GM19238 (cell line): Measurements from ENCODE around the gene ARHGEF37.
"Not testable (repeated sequence)": the region's sequence is repeated elsewhere in the genome, so short reads cannot be mapped to it uniquely, and the experiment has no call there.

ENCODE experiments used
- DNase-seq: peaks from one replicate; pipeline ENCODE4 v3.0.0; 2011; ENCODE audit warnings: low spot score; ENCODE audit not compliant: insufficient read length

Gene ARHGEF37

DNA sequence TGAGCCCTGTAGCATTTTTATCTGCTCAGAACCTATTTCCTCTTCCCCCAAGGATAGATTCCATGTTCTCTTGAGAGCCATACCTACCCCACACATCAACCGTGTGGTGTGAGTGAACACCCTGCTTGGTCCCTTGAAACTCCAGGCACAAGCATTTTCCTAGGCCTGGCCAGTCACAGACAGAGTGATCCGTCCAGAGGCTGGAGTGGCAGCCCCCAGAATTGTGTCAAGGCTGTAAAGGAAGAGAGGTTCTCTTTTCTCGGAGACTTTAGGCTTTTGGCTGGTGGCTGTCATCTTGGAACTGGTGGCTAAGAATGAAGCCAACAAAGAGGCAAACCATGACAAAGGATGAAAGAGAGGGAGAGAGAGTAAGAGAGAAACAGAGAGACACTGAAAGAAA, 66.0 kb downstream of the ARHGEF37 start:
- DNase-seq: no peak

DNA sequence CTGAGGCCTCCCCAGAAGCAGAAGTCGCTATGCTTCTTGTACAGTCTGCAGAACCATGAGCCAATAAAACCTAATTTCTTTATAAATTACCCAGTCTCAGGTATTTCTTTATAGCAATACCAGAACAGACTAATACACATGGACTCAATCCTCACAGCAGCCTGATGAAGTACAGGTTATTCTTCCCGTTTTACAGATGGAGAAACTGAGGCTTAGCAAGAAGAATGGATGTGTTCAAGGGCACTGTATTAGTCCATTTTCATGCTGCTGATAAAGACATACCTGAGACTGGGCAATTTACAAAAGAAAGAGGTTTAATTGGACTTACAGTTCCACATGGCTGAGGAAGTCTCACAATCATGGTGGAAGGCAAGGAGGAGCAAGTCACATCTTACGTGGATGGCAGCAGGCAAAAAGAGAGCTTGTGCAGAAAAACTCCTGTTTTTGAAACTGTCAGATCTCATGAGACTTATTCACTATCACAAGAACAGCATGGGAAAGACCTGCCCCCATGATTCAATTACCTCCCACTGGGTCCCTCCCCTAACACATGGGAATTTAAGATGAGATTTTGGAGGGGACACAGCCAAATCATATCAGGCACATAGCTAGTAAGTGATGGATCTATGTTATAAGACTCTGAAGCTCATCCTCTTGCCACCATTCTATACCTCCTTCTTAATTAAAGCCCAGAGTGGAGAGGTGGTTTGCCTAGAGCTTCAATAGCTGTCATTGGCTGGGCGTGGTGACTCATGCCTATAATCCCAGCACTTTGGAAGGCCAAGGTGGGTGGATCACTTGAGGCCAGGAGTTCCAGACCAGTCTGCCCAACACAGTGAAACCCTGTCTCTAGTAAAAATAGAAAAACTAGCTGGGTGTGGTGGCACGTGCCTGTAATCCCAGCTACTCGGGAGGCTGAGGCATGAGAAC, 67.4 kb downstream of the ARHGEF37 start:
- not testable (repeated sequence) for DNase-seq

DNA sequence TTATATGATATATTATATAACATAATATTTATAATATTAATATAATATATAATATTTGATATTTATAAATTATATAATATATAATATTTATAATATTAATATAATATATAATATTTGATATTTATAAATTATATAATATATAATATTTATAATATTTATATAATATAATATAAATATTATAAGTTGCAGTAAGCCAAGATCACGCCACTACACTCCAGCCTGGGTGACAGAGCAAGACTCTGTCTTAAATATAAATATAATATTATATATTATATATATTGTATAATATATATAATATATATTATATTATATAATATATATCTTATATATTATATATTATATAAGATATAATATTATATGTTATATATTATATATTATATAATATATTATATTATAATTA, 68.4 kb downstream of the ARHGEF37 start:
- not testable (repeated sequence) for DNase-seq

DNA sequence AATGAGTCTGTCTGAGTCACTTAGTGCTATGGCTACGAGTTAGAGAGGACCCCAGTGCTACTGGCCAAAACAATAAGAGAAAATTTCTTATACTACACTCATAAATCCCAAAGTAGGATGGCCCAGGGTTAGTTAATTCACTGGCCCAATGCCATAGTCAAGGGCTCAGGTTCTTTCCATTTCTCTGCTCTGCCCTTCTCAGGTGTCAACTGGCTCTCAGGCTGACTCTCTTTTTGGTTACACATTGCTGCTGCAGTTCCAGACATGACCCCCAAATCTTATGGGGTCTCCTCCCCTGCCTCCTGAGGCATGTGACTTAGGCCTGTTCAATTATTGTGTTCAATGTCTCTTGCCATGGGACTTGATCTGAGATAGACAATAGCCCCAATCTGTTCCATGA, 70.4 kb downstream of the ARHGEF37 start:
- DNase-seq: no peak

DNA sequence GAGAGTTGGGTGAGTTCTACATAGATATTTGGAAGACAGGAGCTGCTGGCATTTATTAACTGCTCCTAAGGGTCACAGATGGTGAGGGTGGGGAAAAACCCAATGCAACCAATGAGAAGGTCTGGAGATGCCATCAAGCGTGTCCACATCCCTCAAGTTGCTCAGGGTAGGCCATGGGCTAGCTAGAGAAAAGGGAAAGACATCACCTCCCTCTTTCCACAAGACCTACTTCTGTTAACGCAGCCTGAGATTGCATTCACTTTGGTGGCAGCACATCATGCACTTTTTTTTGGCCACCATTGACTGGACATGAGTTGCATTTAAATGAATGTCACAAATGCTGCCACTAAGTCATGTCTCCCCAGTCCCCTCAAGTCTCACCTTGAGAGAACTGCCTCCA, 71.4 kb downstream of the ARHGEF37 start:
- DNase-seq: no peak

DNA sequence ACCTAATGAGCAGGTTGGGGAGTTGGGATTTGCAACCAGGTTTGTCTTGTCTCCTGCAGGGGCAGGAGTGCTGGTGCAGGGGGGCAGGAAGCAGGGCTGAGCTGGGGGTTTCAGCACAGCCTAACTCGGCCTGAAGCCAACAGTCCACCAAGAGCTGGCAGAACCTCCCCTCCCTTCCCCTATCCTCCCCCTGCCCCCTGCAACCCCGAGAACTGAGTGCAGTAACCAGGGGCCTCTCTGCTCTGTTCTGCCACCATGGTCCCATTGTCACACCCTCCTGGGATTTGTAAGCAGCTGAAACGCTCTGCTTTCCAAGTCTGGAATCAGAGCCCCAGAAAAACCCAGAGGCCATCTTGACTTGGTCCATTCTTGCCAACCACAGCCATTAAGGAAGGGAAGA, 72.9 kb downstream of the ARHGEF37 start:
- DNase-seq: no peak

DNA sequence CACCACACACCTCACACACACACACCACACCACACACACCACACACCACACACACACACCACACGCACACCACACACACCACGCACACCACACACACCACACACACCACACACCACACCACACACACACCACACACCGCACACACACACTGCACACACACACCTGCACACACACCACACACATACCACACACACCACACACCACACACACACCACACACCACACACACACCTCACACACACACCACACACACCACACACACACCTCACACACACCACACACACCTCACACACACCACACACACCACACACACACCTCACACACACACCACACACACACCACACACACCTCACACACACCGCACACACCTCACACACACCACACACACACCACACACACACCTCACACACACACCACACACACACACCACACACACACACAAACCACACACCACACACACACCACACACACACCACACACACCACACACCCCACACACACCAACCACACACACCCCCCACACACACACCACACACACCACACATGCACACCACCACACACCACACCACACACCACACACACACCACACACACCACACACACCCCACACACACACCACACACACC, 73.7 kb downstream of the ARHGEF37 start:
- no peak for DNase-seq

DNA sequence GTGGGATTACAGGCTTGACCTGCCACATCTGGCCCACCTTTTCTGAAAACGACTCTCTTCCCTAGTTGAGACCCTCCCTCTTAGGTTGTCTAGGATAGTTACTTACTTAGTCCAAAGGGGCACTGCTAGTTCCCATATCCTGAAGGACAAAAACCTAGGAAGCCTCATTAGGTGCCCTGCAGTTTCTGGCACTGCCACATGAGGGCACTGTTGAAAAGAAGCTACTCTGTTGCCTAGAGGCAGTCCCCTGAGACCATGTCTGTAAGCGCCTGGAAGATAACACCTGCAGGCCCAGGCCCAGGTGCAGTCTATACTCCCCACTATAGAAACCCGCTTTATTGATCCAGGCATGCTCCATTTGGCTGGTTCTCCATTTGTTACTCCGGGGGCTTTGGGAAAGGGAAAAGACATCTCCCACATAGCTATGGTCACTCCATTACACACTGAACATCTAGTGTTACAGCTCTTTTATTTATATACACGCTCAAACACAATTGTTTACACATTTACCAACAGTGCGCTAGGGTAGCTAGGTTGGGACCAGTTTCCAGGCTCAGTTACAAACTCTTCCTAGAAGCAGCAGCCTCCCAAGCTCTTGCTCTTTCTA, 75.4 kb downstream of the ARHGEF37 start:
- no peak for DNase-seq

DNA sequence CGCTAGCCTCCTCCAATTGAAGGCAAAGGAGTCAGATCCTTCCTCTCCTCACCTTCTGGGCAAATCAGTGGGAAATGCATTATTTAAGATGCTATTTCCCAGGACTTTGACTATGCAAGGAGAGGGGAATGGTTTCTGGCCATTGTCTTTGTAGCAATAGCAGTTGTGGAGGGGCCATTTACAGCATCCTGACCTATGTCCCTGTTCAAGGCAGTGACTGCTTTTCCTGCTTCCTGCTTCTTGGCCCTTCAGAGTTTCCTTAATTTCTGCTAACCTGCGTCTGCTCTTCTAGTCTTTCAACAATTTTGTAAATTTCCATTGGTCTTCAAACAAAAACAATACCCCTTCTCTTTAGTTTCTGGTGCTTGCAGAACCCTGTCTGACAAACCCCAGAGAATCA, 76.0 kb downstream of the ARHGEF37 start:
- no peak for DNase-seq

DNA sequence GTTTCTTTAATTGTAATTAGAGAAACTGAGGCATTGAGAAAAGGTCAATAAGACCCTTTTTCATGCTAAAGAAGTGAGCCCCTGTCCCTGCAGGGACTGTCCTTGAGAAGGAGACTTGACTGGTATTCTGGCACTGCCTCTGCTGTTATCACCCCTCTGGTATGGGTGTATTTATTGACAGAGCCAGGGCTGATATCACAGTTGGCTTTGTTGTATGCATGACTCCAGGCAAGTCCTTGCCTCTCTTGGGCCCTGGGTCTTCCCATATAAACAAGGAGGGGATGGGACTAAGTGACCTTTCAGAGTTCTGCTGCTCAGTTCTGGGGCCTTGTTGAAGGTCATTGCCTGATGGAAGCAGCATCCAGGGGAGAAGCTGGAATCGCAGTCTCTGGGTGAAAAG, 77.0 kb downstream of the ARHGEF37 start:
- DNase-seq: no peak

DNA sequence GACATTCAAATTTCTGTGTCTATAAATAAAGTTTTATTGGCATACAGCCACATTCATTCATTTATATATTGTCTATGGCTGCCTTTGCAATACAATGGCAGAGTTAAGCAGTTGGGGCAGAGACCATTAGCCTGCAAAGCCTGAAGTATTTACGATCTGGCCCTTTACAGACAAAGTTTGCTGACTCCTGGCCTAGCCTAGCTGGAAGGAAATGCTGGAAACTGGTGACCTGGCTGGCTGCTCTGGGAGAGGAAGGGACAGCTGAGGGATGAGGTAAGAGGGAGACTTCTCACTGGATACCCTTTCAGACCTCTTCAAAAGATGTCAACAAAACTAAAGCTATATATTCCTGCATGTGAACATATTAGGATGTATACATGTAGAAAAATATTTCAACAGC, 82.8 kb downstream of the ARHGEF37 start:
- DNase-seq: no peak

DNA sequence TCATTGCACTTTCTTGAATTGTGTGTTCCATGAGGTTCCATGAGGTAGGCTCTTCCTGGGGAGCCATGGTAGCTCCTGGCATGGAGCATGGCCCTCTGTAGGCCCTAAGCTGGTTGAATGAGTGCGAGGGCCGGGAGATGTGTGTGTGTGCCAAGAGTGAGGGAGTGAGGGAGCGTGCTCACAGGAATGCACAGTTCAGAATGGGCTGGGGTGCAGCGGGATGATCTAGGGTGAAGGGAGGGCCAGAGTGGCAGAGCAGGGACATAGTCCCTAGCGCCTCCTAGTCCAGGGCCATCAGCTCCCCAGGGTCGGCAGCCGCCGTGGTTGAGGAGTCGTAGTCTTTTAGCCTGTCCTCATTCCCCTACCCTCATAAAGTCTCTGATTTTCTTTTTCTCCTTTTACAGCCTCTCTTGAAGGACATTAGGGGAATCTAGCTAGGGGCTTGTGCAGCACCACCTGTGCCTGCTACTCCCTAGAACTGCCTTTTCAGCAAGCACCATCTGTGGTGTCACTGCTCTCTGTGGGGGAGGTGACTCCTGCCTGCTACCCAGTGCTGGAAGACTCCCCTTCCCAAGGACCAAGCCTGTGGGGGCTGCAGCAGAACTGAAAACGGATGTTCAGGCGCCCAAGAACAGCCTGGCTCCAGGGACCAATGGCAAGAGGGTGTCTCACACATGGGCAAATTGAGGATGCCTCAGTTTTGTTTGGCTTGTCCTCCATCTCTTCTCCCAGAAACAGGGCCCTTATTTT, 83.5 kb downstream of the ARHGEF37 start:
- no peak for DNase-seq

DNA sequence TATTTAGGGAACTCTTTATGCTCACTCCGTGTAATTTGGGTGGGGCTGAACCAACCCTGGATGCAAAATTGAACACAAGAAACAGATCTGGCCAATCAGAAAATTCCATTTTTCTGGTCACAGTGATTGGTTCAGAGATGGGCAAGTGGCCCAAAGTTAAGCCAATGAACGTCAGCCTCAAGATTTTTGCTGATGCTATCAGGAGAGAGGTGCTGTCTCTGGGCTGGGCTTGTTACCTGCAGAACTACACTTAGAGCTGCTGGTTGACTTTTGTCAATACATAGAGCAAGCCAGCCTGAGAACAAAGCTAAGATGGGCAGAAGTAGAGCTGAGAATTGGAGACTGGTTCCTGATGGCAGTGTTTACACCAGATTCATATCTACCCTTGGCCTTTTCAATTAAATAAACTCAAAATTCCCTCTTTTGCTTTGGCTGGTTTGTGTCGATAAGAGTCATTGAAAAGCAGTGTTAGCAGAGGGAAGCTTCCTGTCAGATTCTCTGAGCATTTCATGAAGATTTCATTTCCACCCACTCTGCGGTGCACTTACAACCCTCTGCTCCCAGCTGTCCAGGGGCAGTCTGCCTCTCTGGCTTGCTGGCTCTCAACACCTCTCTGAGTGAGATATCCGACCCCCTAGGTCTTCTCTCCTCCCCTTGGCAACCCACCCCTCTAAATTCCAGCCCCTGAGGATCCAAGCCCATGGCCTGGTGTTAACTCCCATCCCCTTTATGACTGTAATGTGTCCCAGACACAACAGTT, 84.3 kb downstream of the ARHGEF37 start:
- DNase-seq: no peak

DNA sequence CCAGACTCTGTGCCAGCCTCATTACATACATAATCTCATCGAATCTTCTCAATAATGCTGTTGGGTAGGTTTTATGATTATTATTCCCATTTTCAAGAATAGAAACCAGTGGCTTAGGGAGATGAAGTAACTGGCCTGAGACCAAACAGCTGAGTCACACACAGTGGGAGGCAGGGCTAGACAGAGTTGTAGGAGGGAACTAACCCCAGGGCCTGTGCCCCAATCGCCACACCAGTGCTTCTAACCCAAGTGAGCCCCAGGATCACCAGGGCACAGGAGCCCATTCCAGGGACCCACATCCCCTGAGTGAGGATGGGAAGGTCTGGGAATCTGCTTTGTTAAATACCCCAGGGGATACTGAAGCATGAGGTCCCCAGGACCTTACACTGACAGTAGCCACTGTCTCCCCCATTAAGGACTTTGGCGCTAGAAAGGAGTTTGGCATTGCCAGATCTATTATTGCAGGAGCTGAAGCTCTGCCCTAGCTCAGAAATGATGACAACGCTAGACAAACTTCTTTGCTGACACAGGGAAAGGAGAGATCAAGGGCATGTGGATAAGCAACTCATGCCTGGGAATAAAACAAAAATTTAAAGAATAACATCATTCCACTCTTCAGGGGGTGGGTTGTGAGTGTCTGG, 85.0 kb downstream of the ARHGEF37 start:
- no peak for DNase-seq

DNA sequence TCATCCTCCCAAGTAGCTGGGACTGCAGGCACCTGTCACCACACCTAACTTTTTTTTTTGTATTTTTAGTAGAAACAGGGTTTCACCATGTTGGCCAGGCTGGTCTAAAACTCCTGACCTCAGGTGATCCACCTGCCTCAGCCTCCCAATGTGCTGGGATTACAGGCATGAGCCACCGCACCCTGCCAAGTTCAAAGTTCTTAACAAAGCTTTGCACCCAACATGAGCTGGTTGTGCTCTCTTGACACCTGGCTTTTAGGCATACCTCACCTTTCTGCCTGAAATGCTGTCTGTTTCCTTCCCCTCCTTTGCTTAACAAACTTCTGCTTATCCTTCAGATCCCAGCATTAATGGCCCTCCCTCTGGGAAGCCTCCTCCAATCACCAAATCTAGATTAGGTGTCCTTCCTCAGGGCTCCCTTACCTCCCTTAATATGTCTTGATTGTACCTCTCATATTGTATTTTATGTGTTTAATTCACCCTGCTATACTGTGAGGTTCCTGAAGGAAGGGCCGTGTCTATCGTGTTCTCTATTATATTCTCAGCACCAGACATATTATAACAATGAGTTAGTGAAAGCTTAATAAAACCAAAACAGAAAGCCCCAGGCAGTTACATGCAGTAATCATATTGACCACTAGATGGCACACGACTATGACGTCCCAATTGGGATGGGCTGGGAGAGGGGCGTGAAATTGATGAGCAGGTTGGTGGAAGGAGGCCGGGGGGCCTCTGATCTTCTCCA, 86.0 kb downstream of the ARHGEF37 start:
- peak; percentile 17 for DNase-seq

DNA sequence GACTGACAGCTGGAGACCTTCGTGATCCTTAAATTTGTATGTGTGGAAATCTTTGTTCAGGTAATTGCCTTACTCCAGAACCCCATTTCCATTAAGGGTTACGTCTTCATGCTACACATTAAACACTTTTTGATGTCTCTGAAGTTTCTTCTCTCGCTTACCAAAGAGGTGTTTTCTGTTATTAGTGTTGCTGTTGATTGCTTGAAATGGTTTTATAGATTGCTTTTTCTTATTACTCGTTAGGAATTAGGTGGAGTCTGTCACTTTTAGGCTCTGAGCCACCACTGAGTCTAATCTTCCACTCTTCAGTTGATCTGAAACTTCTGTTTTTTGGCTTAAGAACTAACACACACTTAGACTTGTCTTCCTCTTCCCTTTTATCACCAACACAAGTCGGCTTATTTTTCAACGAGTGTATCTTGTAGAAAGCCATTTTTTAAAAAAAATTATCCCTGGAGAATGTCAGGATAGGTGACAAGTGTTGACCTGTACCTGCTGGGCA, 86.6 kb downstream of the ARHGEF37 start:
- no peak for DNase-seq

DNA sequence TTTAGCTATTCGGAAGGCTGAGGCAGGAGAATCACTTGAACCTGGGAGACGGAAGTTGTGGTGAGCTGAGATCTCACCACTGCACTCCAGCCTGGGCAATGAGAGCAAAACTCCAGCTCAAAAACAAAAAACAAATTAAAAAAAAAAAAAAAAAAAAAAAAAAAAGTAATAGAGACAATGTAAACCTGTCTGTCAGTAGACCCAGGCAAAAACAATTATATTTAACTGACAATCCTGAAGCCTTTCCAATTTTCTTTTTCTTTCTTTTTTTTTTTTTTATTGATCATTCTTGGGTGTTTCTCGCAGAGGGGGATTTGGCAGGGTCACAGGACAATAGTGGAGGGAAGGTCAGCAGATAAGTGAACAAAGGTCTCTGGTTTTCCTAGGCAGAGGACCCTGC, 88.0 kb downstream of the ARHGEF37 start:
- DNase-seq: not testable (repeated sequence)

DNA sequence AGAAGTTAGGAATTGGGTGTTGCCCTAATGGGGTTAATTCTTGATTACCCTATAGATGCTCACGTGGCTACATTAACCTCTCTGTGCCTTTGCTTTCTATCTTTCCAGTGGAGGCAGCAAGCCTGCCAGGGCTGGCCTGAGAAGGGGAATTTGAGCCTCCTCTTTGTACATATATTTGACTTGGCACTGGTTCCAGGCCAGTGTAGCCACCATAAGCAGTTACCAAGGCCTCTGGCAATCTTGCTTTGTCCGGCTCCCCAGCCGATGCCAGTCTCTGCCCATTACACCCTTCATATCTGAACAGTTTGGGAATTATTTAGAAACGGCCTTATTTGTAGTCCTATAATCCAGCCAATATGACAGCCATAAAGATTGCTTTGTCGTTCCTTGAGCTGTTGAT, 90.2 kb downstream of the ARHGEF37 start:
- DNase-seq: no peak

DNA sequence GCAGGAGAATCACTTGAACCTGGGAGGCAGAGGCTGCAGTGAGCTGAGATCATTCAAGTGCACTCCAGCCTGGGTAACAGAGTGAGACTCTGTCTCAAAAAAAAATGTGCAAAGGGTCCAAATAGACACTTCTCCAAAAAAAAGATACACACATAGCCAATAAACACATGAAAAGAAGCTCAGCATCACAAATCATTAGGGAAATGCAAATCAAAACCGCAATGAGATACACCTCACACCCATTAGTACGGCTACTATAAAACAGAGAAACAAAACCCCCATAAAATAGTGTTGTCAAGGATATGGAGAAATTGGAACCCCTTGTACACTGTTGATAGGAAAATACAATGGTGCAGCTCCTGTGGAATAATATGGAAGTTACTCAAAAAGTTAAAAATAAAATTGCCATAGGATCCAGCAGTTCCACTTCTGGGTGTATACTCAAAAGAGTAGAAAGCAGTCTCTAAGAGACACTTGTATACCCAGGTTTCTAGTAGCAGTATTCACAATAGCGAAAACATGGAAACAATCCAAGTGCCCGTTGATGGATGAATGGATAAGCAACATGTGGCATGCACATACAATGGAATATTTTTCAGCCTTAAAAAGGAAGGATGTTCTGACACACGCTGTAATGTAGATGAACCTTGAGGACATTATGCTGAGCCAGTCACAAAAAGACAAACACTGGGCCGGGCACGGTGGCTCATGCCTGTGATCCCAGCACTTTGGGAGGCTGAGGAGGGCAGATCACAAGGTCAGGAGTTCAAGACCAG, 91.6 kb downstream of the ARHGEF37 start:
- DNase-seq: no peak
